Stomach (tissue), 4 donors: ENCODE data around the gene KRTAP5-2.

ENCODE experiments used
- CTCF ChIP-seq, 7 experiments: fragments of 450-650 bp in 4 of 7; fragments of 200-600 bp in 3 of 7; sonication (generic) in 3 of 7; IDR thresholded peaks; one replicate each; pipeline ENCODE4 v1.5.1; 2016 to 2019; ENCODE audit warnings: antibody characterized with exemption in 7 of 7, control low read depth in 2 of 7, mild to moderate bottlenecking in 1 of 7
- EP300 ChIP-seq: sonication (generic); formaldehyde crosslinking; IDR thresholded peaks from one replicate; pipeline ENCODE4 v1.6.1; 2017; ENCODE audit warnings: antibody characterized with exemption
- POLR2A ChIP-seq, 4 donors: fragments of 450-650 bp; IDR thresholded peaks; one replicate each; pipeline ENCODE4 v1.6.1; 2016; ENCODE audit warnings: antibody characterized with exemption in 4 of 4, control low read depth in 2 of 4, mild to moderate bottlenecking in 1 of 4, moderate library complexity in 1 of 4
- POLR2AphosphoS5 ChIP-seq, 3 donors: sonication (generic); formaldehyde crosslinking; IDR thresholded peaks; one replicate each; pipeline ENCODE4 v1.6.1; 2016; ENCODE audit warnings: antibody characterized with exemption in 3 of 3

GRCh38 chr11:1629326-1630185, 31.5 kb upstream of the KRTAP5-2 start, which contains the start of gene KRTAP5-5:
- TF ChIP-seq CTCF (IDR thresholded peaks at IDR 0.05) (no peak), POLR2AphosphoS5 (IDR thresholded peaks at IDR 0.05) (no peak), POLR2A (IDR thresholded peaks at IDR 0.05) (no peak), EP300 (no peak)
